Right renal cortex interstitium (tissue), 3 donors: ENCODE measurements around the gene TANC1. TPM values are rescaled to one million over a fixed set of nuclear protein-coding genes. Genes with fewer than 3 reads are reported as not detected.
"Not testable (repeated sequence)": the region's sequence is repeated elsewhere in the genome, so short reads cannot be mapped to it uniquely, and the experiment has no call there.

Source experiments
- DNase-seq, 3 donors: peaks; one replicate each; pipeline ENCODE4 v3.0.0-alpha.2; 2013; ENCODE audit warnings: low read depth in 3 of 3, low spot score in 2 of 3
- polyA plus RNA-seq, 3 donors: library from polyadenylated mRNA; unstranded; fragments of 120-200 nt; gene quantifications; one replicate each; pipeline ENCODE4 v1.2.1, GENCODE V29; 2013; ENCODE audit not compliant: insufficient read length in 3 of 3

Gene TANC1
- polyA plus RNA-seq, 3 donors: 47.0 to 55.6 (median 52.8) TPM

DNA sequence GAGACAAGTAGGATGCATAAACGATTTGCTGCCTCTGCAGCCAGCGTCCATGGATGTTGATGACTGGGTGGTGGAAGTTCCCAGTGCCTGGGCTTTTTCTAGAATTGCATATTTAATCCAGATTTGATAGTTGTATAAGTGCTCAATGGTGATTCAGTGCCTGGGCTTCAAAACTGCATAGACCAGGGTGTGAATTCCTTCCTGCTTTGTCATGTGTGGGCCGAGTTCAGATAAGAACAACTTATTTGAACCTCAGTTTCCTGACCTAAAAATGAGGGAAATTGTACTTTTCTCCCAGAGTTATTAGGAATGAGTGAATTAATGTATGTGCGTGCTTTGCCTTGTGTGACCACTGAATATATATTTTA, 163.5 kb downstream of the TANC1 start:
- DNase-seq: no peak

DNA sequence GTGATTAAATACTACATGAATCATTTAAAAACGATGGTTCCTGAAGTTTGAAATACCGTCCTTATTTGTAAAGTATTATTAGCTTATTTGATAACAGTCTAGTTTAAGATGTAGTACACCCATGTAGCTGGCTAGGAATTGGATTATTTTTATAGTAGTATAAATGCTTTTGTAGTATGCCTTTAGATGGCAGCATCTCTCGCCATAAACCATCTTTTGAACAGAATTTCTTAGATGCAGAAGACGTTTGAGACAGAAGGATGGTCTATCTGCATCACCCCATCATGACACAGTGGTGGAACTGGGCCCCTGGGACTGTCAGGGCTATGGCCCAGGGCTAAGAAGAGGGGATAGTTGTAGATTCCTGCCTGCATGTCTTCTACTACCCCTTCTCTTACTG, 165.4 kb downstream of the TANC1 start:
- DNase-seq: no peak

DNA sequence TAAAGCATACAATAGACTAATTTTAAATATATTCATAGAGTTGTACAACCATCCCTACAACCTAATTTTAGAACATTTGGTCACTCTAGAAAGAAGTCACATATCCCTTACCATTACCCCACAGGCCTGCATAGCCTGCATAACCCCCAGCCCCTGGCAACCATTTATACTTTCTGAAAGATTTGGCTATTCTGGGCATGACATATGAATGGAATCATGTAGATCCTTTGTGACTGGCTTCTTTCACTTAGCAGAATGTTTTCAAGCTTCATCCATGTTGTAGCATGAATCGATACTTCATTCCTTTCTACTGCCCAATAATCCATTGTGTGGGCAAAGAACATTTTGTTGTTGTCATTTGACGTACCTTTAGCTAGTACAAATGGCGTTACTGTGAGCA, 166.5 kb downstream of the TANC1 start:
- no peak for DNase-seq

DNA sequence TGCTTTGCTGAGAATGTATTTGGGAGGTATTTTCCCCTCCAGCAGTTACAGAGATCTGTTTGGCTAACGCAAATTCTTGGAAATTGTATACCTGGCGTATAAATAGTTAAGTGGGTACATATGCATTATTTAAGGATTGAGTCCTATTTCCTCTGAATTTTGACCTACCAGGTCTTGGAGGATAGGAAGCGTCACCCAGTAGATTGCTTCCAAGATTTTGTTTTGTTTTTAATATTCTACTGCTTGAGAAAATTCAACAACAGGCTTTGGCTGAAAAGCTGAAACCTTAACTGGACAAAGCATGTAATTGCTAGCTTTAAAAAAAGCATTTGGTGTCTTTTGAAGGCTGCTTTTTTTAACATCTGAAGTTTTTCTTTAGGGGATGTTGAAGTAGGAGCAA, 168.0 kb downstream of the TANC1 start:
- no peak for DNase-seq

DNA sequence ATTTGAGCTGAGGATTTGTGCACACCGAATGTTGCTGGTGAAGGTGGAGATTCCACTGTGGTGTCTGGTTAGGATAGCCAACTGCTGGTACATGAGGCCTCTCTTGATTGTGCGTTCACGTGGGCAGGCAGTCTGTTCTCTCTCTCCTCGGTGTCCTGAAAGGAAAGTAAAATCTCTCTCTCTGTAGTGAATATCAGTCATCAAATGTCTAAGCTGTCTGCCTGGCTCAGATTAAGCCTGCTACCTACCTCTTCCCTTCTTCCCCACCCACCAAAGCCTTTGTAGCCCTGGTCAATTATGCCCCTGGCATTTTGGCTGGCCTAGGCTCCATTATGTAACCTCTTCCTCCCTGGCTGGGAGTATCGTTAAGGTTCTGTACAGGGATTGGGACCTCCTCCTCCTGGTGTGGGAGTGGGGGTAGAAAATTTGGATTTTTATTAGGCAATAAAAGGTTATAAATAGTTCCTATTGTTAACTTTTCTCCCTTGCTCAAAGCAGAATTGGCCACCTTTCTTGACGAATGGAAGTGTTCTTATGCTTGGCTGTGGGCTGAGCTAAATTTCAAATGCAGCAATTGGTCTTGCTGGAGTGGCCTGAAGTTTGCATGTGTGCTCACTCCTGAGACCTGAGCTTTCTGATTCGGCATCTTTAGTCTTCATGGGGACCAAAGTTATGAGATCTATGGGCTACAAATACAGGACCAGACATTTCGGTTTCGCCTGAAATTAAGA, 169.2 kb downstream of the TANC1 start:
- DNase-seq: no peak

DNA sequence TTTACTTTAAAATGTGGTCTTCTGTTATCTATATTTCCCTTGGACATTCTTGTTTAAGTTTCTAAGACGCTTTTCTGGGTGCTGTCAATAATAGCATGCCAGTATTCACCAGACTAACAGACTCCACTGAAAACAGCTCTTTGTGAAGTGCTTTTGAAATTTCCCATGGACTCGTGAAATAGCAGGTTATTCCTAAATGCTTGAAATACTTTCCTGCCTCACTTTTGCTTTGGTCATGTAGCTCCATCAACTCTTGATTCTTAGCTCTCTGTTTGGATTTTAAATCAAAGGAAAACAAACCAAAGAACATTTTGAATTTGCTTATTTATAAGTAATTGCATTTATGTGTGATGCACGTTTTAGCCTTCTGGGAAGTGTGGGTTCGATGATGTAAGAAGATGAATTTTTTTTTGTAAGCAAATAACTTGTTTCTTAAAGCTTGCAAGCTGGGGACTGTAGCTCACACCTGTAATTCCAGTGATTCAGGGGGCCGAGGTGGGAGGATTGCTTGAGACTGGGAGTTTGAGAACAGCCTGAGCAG, 170.3 kb downstream of the TANC1 start:
- no peak for DNase-seq

DNA sequence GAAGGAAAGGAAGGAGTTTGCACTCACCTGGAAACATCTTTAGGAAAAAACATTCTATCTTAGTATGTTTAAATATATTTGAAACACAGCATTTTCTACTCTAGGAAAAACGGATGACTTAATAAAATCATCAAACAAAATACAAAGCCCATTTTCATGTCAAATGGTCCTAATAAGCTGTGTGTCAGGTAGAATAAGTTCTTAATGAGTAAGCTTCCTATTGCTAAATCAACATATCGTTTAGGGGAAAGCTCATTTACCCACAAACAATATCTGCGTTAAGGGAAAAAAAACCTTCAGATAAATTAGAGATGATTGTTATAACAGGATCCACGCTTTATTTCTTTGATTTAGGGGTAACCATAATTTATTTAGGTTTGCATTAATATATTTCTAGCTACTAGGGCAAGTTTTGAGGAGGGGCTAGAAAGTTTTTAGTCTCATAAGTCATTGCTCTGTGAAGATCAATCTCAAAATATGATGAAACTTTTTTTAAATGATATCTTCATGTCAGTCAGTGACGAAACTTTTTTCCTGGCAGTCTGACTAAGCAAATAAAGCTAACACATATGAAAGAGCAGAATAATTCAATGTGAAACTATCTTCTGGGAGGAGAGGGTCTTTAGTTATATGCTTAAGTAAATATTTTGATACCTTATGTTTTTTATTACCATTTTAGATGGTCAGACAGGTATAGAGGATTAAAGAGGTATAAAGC, 170.9 kb downstream of the TANC1 start:
- no peak for DNase-seq

DNA sequence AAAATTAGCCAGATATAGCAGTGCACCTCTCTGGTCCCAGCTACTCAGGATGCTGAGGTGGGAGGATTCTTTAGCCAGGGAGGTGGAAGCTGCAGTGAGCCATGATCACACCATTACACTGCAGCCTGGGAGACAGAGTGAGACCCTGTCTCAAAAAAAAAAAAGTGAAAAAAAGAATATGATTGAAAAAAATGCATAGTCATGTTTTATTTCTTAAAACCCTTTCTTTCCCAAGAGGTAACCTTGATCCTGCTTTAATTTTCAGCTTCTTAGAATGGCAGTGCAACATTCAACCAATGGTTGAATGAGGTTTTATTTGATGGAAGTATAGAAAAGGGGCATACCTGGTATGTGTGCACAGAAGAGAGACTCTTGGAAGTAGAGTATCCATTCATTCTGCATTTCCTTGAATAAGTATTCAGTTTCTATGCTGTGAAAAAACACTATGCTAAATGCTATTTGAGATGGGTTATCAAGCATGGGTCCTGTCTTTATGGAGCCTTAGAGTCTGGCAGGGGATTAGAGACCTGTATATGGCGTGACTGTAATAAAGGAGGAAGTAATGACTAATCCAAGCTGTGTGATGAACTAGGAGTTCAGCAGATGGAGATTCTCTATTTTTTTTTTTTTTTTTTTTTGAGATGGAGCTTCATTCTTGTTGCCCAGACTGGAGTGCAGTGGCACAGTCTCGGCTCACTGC, 171.8 kb downstream of the TANC1 start:
- DNase-seq: no peak

DNA sequence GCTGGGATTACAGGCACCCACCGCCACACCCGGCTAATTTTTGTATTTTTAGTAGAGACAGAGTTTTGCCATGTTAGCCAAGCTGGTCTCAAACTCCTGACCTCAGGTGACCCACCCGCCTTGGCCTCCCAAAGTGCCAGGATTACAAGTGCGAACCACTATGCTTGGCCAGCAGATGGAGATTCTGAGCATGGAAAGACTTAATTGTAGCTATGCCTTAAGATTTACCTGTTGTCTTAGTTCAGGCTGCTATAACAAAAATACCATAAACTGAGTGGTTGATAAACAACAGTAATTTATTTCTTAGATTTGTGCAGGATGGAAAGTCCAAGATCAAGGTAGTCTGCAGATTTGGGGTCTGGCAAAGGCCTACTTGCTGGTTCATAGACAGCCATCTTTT, 172.4 kb downstream of the TANC1 start:
- DNase-seq: not testable (repeated sequence)

DNA sequence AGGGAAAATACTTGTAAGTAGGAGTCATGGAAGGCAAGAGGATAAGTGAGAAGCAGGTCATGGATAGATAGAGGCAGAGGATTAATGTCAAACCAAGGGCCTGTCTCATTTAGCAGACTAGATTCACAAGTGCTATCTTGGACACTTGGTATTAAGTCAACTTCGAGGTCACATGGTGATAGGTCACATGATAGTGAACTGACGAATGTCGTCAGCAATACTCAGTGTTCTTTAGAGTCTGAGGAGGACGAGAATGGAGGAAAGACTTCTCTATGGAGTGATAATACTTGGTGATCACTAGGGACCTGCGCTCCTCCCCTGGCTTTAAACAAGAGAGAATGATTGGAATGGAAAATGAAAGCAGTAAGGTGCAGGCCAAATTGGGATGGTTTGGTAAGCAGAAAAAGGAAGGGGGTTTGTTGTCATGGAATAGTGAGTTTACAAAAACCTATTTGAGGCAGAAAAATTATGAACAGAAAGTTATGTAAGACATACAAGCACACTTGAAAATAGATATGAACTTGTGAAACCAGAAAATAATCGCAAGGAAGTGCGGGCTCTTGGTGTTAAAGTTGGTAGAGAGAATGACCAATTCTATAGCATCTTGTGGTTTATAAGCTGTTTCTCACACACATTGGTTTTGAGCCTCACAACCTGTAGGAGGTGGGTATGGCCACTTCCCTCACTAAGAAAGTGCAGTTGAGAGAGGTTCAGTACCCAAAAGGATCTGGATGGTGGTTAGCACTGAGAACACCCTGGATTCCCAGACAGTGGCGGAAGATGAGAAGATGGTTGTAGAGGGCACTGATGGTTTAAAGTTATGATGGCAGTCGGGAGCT, 176.6 kb downstream of the TANC1 start:
- no peak for DNase-seq

DNA sequence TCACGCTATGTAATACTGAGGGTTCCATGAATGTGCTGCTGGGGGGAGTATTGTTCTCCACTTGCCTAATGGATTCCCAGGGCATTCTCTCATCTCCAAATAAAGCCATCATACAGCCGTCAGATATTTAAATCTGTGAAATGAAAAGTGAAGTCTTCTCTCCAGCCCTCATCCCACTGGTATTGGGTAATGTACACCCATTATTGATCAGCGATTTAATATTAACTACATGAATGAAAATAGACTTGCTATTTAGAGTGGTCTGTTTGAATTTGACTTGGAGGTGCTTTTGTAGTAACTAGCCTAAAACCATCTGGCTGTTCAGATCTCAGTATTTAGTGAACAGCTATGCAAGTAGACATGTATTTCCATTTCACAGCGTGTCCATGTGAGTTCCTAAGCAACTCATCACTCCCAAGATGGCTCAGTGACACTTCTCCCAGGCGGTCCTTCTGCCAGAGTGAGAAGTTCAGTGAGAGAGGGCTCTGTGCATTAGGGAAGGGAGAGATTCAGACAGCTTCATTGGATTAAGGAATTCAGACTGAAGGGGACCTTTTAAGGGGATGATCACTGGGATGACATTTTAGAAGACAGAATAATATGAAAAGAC, 177.4 kb downstream of the TANC1 start:
- no peak for DNase-seq

DNA sequence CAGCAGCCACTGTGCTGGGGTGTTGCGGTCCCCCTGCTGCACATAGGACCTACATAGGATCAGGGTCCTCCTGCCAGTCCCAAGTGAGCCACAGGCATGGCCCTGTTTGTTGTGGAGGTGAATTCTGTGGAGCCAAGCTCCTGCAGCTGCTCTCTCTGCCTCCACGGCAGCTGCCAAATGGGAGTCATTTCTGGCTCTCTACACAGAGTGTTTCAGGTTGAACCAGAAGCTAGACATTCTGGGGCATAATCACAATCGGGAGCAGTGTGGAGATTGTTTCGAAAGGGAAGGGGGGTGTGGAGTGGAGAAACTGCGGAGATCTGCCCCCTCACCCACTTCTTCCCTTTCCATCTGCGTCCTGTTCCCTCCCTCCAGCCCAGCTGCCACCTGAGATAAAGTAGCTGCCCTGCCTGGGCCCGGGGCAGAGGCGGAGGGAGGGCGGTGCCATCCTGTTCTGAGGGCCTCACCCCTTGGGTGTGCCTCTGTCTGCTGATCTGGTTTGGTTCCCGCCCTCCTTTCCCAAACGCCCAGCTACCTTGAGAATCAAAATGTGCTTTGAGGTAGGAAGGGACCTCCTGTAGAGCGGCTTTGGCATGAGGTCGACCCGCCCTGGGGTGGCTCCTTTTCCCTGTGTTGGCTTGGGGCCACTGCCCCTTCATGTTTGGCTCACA, 178.7 kb downstream of the TANC1 start:
- no peak for DNase-seq

DNA sequence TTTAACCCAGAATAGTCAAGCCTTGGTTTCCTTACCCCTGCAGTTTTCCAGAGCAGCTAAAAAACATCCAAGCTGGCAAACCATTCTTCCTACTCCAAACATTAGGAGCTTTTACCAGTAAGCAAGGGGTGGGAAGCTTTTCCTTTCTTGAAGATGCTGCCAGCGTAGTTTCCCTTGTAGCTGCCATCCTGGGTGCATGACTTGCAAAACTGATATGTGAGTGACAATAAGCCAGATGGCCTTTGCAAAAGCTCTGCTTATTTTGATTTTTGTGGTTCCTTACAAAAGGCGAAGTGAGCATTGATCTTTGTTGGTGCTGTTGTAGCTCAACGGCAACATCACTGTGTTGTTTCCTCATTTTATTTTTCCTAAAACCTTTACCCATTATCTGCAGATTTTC, 179.2 kb downstream of the TANC1 start:
- no peak for DNase-seq

DNA sequence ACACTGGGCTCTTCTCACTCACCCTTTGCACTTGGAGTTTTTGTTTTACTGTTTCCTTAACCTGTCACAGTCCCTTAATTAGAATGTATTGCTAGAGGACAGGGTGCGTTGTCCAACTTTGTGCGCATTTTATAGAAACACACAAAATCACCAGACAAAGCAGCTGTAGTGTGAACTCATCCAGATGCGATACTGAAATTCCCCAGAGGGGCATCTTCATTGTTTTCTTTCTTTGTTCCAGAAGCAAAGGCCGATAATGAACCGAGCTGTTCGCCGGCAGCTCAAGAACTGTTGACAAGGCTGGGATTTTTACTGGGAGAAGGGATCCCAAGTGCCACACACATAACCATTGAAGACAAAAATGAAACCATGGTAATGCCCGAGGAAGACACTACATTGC, 180.5 kb downstream of the TANC1 start:
- DNase-seq: no peak

DNA sequence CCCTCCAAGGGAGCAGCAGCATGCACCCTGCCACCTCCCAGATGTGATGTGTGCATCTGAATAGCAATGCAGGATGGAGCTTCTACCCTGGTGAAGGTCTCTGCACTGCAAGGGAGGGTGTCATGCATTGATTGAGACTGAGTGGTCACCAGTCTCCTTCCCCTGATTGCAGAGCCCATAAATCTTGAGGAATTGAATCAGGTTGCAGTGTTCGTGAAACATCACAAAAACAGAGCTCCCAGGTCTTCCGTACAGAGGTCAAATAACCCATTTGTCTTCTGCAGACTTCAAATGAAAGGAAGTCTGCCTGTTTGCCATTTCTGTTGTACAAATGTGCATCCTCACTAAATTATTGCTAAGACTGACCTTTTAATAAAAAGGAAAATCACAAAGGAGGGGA, 181.3 kb downstream of the TANC1 start:
- no peak for DNase-seq

DNA sequence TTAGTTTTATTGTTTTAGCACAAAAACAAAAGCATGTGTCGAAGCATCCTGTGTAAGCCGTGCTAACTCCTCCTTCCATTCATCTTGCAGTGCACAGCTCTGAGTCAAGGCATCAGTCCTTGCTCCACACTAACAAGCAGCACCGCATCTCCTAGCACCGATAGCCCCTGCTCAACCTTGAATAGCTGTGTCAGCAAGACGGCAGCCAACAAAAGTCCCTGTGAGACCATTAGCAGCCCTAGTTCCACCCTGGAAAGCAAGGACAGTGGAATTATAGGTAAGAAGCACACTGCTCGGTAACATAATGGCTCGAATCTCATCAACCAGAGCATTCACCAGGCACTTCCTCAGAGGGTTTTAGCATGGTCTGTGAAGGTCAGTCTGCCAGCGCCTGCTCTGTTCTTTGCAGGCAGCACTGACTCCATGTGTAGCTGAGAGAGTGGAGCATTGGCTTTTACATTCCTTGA, 181.9 kb downstream of the TANC1 start:
- DNase-seq: no peak

DNA sequence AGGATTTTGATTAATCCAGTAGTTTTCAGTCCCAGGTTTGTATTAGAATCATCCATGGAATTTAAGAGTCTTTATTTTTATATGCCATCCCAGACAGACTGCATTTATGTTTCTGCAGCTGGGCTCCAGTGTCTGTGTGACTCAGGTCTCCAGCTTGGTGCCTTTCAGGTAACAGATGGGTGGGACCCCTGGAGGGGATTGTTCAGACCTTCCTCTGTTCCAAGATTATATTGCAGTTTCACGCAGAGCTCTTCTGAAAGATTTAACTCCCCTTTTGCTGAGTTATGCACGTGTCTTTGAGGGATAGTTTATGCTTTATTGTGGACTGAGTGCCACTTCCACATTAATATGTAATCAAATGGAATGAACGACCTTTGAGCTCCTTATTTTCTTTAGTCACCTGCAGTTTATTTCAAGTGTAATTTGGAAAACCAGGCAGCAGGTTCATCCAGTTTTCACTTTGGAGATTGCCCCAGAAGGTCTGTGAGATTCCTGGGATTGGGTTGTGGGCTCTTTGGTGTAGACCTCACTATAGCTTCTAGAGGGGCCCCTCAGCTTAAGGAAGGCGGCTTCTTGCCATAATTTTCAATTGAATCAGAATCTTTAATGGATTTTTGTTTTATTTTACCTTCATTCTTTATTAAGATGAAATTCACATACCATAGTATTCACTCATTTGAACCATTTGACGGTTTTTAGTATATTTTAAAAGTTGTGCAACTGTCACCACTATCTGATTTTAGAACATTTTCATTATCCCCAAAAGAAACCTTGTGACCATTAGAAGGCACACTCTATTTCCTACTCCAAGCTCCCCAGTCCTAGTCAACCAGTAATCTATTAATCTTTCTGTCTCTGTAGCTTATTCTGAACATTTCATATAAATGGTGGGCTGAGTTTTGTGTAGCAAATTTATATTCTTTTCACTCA, 183.0 kb downstream of the TANC1 start:
- no peak for DNase-seq

DNA sequence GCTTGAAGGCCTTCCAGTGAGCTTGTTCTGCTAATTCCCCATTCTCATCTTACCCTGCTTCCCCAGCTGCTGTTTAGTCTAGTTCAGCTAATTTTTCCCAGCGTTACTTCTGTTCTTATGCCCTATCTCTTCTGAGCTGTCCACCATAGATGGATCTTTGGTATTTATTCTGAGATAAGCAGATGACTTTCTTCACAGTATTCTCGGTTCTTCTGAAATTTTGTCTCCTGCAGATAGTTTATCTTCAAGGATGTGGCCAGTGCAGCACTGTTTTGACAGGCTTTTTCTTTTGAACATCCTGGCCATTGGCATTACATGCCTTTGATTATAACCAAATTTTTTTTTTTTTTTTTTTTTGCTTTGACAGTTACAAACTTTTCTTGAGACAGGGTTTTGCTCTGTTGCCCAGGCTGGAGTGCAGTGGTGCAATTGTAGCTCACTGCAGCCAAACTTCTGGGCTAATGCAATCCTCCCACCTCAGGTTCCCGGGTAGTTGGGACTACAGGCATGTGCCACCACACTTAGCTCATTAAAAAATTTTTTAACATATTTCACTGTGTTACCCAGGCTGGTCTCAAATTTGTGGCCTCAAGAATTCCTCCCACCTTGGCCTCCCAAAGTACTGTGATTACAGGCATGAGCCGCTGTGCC, 183.8 kb downstream of the TANC1 start:
- DNase-seq: no peak
